GM12874 (cell line): ENCODE measurements around the gene CFAP68.

Source experiments
- TF ChIP-seq, protein P1 (sequence below): IDR thresholded peaks from 2 replicates; pipeline ENCODE4 v1.5.1; 2011; ENCODE audit warnings: low read depth, mild to moderate bottlenecking, control low read depth, low read length, moderate library complexity; ENCODE audit not compliant: insufficient read depth

The CFAP68 gene

DNA sequence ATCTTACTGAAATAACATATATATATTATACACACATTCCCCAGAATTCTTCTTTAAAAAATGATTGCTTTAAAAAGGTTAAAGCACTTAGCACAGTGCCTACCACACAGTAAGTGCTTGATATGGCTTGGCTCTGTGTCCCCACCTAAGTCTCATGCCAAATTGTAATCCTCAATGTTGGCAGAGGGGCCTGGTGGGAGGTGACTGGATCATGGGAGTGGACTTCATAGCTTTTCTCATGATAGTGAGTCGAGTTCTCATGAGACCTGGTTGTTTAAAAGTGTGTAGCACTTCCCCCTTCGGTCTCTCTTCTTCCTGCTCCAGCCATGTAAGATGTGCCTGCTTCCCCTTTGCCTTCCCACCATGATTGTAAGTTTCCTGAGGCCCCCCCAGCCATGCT, 26.1 kb downstream of the CFAP68 start:
- TF ChIP-seq, protein P1, sequence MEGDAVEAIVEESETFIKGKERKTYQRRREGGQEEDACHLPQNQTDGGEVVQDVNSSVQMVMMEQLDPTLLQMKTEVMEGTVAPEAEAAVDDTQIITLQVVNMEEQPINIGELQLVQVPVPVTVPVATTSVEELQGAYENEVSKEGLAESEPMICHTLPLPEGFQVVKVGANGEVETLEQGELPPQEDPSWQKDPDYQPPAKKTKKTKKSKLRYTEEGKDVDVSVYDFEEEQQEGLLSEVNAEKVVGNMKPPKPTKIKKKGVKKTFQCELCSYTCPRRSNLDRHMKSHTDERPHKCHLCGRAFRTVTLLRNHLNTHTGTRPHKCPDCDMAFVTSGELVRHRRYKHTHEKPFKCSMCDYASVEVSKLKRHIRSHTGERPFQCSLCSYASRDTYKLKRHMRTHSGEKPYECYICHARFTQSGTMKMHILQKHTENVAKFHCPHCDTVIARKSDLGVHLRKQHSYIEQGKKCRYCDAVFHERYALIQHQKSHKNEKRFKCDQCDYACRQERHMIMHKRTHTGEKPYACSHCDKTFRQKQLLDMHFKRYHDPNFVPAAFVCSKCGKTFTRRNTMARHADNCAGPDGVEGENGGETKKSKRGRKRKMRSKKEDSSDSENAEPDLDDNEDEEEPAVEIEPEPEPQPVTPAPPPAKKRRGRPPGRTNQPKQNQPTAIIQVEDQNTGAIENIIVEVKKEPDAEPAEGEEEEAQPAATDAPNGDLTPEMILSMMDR, result no peak

DNA sequence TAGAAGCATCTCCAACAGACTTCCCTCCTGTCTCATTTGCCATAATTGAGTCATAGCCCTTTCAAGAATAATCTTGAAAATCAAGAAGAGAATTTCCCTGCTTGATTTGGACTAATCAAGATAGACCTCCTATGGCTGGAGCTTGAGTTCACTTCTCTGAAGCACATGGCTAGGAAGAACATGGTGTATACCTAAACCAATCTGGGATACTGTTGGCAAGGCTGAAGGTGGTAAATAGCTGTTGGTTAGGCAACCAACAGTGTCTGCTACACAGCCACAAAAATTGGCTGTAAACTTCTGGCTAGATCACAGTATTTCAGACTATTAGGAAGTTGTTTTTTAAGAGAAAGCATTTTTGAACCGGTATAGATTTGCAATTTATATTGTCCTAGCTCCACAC, 27.3 kb downstream of the CFAP68 start:
- TF ChIP-seq, protein P1, result no peak

DNA sequence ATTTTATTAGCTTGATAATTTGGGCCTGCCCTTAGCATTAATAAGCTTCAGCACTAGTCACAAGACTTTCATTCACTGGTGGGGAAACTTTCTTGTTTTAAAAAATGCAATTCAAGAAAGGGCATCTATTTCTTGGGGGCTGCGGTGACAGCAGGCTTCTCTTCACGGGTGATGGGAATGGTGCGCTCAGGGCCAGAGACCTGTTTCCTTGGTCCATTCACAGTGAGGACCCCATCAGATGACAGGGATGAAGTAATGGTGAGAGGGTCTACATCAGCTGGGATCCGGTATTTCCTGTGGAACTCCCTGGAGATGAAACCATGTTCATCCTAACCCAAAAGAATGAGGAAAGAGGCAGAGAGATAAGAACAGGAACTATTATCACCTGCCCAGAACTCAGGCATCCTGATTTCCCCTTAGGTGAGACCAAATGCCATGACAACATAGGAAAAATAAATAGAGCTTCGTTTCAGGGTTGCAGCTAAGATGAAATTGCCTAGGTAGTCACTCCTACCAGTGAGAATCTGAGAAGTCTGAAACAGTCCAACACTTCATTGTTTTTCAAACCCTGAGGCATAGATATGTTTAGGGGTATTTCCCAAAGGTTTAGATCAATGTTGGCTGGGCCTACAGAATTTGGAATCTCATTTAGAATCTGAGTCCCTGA, 29.4 kb downstream of the CFAP68 start:
- TF ChIP-seq, protein P1, result no peak

DNA sequence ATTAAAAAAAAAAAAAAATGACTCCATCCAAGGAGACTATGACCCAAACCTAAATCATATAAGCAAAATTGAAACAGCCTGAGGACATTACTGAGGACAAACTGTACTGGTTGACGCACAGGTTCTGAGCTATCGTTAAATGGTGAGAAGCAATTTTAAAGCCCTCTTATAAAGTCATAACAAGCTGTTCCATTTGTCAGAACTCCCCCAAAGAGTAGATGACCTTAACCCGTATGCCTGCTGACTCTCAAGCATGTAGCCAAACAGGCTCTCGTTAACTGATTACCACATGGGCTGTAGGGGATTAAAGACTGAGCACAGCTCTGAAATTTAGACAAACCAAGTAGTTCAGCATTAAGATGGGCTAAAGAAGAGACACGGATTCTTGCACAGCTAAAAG, 30.0 kb downstream of the CFAP68 start:
- TF ChIP-seq, protein P1, result no peak

DNA sequence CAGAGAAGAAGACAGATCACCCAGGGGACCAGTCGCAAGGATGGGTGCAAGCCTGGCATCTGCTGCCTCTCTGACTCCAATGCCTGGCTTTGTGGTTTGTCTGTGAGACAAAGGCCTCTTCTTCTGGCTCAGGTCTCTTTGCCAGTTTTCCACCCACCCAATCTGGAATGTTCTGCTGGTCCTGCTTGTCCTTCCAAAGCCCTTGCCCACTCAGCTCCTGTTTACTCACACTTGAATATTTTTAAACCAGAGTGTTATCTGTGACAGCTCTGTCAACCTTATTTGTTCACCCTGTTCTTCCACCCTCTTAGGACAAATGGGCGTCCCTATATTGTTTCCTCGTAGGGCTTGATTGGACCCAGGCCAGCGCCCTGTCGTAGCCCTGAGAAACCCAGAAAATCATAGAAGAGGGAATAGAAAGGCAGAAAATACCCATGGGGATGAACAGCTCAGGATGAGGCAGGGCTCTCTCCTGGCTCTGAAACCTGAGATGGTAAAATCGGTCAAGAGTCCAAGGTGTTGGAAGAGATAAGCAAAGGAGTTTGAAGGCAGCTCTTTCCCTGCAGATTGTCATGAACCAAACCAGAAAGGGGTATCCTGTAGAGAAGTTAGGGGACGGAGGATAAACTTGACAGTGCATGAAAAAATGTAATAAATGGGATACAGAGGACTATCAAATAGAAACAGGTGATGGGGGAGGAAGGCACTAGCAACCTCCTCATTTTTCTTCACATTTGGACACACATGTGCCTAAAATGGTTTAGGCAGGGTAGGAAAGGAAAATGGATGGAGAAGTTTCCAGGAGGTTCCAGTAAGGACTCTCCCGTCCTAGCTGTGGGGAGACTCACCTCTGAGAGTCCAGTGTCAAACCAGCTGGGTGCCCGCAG, 31.6 kb downstream of the CFAP68 start:
- TF ChIP-seq, protein P1, result no peak

DNA sequence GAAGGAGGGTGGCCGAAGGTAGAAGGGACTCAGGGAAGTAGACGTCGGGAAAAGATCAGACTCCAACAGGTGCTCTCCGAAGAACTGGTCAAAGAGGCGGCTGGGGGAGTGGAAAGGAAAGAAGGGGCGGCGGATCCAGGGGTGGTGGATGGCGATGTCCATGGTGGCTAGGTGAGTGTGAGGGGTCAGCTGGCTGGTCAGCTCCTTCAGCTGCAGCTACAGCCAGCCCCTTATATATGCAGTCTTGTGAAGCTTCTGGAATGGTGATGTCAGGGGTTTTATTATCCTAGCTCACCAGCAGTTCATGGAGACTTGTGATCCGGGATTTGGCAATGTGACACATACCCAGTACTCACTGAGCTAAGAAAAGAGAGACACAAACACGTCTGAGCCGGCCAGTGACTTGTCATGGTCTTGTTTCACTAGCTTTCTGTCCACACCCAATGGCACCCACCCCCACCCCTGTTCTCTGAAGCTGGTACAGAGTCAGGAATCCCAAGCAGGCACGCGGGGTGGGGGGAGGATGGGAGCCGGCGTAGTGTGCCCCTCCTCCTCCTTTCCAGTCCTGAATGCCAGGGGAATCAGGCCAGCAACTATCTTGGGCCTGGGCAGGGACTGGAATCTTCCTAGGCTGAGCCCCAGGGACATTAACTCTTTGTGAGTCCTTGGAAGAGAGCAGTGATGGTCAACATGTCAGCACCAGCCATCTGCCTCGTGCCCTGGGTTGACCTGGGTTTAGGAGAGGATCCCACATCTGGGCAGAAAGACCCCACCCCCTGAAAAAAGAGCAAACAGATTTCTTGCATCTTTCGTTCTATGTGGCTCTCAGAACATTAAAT, 32.4 kb downstream of the CFAP68 start, which contains the start of gene CRYAB:
TSS of gene CRYAB (minus strand) at position 208 of the 839 bp plus-strand sequence. CDS start at position 162, 46 bp downstream.
- TF ChIP-seq, protein P1, result no peak

DNA sequence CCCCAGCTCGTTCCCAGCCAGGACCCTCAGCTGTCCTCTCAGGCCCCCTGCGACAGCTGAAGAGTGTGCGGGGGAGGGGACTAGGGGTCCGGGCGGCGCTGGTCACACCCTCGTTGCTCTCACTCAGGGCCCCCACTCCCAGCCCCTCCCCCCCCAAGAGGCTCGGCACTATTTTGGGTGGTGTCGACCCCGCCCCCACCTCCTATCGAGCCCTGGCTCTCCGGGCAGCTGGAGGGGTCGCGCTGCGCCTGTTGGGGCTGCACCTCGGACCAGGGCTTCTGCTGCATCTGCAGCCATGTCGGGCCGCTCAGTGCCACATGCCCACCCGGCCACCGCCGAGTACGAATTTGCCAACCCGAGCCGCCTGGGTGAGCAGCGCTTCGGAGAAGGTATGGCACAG, 33.2 kb downstream of the CFAP68 start, which contains the start of gene HSPB2:
TSS of gene HSPB2 (plus strand) at position 200 of the 400 bp plus-strand sequence. CDS start at position 296, 96 bp downstream.
- TF ChIP-seq, protein P1, result no peak
